Left ventricle myocardium inferior (tissue), 1 donor: ENCODE measurements around the gene FNDC11. TPM values are rescaled to one million over a fixed set of nuclear protein-coding genes. Genes with fewer than 3 reads are reported as not detected.

Experiments
- DNase-seq: peaks from one replicate; pipeline ENCODE4 v3.0.0-alpha.2; 2020
- H3K27ac ChIP-seq: fragments of 200-600 bp; replicated peaks from 2 replicates; pipeline ENCODE4 v1.8.0; 2021
- H3K27me3 ChIP-seq: fragments of 200-600 bp; 2 replicates; pipeline ENCODE4 v1.8.0; 2021; ENCODE audit warnings: low read depth
- H3K36me3 ChIP-seq: fragments of 200-600 bp; 2 replicates; pipeline ENCODE4 v1.8.0; 2021
- H3K4me1 ChIP-seq: fragments of 200-600 bp; 2 replicates; pipeline ENCODE4 v1.8.0; 2021
- H3K4me3 ChIP-seq: fragments of 200-600 bp; 2 replicates; pipeline ENCODE4 v1.8.0; 2021; ENCODE audit warnings: mild to moderate bottlenecking, moderate library complexity
- H3K9me3 ChIP-seq: fragments of 200-600 bp; replicated peaks from 2 replicates; pipeline ENCODE4 v1.8.0; 2021
- intact Hi-C: fragments of 100-400 bp; cut with micrococcal nuclease; formaldehyde crosslinking; loops from one replicate; pipeline ENCODE4 v1.11.0; 2022
- total RNA-seq: library from RNA; stranded (reverse); fragmentation: NEBNext Ultra II Directional; extraction: Animal tissue kit (Norgen Biotek cat#: 25700); gene quantifications from one replicate; pipeline ENCODE4 v1.2.1, GENCODE V29; 2021
- TF ChIP-seq, protein P1 (sequence below): fragments of 200-600 bp; IDR thresholded peaks from 2 replicates; pipeline ENCODE4 v1.8.0; 2021; ENCODE audit warnings: antibody characterized with exemption, mild to moderate bottlenecking, borderline replicate concordance
- donor health status: DM: no; HTN: yes; CAD: no; lungs with severe emphysema.

The FNDC11 gene
- total RNA-seq, 1 donor from 2014 or later, result 0.14 TPM

DNA sequence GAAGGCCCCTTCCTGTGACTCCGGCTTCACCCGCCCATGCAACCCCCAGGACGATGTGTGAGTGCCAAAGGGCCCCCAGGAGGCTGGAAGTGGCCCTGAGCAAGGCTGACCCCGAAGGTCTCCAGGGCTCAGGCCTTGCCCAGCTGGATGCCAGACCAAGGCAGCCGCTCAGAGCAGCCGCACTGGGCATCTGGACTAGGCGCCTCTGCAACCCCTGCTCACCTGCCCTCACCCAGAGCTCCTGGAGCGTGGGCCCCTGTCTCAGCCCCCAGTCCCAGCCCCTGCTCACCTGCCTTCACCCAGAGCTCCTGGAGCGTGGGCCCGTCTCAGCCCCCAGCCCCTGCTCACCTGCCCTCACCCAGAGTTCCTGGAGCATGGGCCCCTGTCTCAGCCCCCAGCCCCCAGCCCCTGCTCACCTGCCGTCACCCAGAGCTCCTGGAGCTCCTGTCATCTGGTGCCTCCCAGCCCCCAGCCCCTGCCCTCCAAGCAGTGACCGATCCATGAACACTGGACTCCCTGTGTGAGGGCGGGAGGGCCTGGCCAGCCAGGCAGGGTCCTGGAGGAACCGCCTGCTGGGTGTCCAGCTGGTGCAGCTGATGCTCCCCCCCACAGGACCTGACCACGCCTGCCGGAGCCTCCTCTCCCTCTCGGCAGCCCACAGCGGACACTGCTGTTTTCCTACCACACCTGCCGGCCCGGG is 7.6 kb upstream of the FNDC11 start:
- Histone ChIP-seq H3K27me3 (peaks cover 63% of the 10 kb centered on the region), H3K36me3 (no peaks in the 10 kb centered on the region)
- intact Hi-C loops, result no loop called here

DNA sequence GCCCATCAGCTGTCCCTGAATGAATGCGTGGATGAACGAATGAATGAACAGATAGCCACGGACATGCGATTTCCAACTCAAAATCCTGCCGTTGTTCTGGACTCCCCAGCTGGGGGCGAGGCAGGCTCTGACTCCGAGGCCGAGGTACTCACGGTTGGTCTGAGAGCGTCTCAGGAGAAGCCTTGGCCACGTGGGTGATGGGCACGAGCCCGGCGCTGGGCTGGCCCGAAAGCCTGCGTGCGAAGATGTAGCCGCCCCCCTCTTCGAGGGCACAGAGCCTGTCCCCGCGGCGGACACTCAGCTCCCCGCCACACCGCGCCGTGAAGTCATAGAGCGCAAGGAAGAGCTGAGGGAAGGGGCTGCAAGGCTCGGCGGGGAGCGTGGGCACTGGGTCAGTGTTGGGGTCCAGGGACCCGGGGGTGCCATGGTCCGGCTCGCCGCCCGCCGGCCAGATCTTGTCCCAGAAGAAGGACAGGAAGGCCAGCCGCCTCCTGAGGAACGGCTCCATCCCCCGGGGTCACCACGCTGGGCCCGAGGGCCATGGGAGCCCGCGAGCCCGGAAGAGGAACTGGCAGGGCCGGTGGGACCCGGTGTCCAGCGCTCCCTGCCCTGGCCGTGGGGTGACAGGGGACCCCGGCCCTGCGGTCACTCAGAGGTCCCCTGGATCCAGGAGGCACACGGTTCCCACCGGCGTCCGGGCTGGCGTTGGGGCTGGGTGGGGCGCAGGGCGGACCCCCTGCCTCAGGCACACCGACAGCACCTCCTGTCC is 6.8 kb upstream of the FNDC11 start:
- peaks cover 63% of the 10 kb centered on the region for H3K27me3 ChIP-seq
- intact Hi-C loops, result no loop called here

More for the DNA sequence above, 7.6 kb upstream of the FNDC11 start:
- TF ChIP-seq, protein P1, sequence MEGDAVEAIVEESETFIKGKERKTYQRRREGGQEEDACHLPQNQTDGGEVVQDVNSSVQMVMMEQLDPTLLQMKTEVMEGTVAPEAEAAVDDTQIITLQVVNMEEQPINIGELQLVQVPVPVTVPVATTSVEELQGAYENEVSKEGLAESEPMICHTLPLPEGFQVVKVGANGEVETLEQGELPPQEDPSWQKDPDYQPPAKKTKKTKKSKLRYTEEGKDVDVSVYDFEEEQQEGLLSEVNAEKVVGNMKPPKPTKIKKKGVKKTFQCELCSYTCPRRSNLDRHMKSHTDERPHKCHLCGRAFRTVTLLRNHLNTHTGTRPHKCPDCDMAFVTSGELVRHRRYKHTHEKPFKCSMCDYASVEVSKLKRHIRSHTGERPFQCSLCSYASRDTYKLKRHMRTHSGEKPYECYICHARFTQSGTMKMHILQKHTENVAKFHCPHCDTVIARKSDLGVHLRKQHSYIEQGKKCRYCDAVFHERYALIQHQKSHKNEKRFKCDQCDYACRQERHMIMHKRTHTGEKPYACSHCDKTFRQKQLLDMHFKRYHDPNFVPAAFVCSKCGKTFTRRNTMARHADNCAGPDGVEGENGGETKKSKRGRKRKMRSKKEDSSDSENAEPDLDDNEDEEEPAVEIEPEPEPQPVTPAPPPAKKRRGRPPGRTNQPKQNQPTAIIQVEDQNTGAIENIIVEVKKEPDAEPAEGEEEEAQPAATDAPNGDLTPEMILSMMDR, result no peak
- no peak for DNase-seq
- H3K27ac ChIP-seq, result no peak overlapping the region
- no peaks in the 10 kb centered on the region for H3K9me3 ChIP-seq
- H3K4me1 ChIP-seq, result no peaks in the 10 kb centered on the region
- H3K4me3 ChIP-seq, result no peak overlapping the region

GRCh38 chr20:63547725-63548480 is 6.1 kb upstream of the FNDC11 start, which contains the start of gene SRMS:
Gene SRMS (minus strand): TSS chr20:63547749. CDS start chr20:63547463, 286 bp downstream.
- Histone ChIP-seq H3K27me3 (peaks cover 68% of the 10 kb centered on the region), H3K36me3 (no peaks in the 10 kb centered on the region), H3K9me3 (no peaks in the 10 kb centered on the region), H3K4me1 (no peaks in the 10 kb centered on the region), H3K4me3 (no peak within 1 kb of the TSS), H3K27ac (no peak within 1 kb of the TSS)
- TF ChIP-seq, protein P1, result no peak
- no peak for DNase-seq
- intact Hi-C loops, result no loop called here

More for the DNA sequence above, 6.8 kb upstream of the FNDC11 start:
- DNase-seq, result no peak
- TF ChIP-seq, protein P1, result no peak
- Histone ChIP-seq H3K27ac (no peak overlapping the region), H3K4me1 (no peaks in the 10 kb centered on the region), H3K9me3 (no peaks in the 10 kb centered on the region), H3K36me3 (no peaks in the 10 kb centered on the region), H3K4me3 (no peak overlapping the region)

- Histone ChIP-seq H3K9me3 (no peaks in the 10 kb centered on the region), H3K4me3 (no peak overlapping the region), H3K27ac (no peak overlapping the region), H3K4me1 (peaks cover 1% of the 10 kb centered on the region), H3K27me3 (peaks cover 71% of the 10 kb centered on the region), H3K36me3 (no peaks in the 10 kb centered on the region)
- TF ChIP-seq, protein P1, result no peak
- intact Hi-C loops, result no loop called here
- no peak for DNase-seq
Observed at GRCh38 chr20:63548542-63548941, 5.4 kb upstream of the FNDC11 start.

- TF ChIP-seq, protein P1, result no peak
- DNase-seq, result no peak
- Histone ChIP-seq H3K9me3 (no peaks in the 10 kb centered on the region), H3K4me3 (no peak overlapping the region), H3K27ac (no peak overlapping the region), H3K27me3 (peaks cover 76% of the 10 kb centered on the region), H3K36me3 (no peaks in the 10 kb centered on the region), H3K4me1 (peaks cover 6% of the 10 kb centered on the region)
- intact Hi-C loops, result no loop called here
Observed at GRCh38 chr20:63549019-63549418, 4.9 kb upstream of the FNDC11 start.
